ENCODE measurements around the gene PKD1L1. TPM values are rescaled to one million over a fixed set of nuclear protein-coding genes. Genes with fewer than 3 reads are reported as not detected.
A peak's percentile ranks its signal among the peaks of the same experiment; 100 is the strongest.

Gene PKD1L1
- total RNA-seq, 1 donor from 2014 or later, result 0.05 TPM

GRCh38 chr7:47751043-47751442, 197.2 kb downstream of the PKD1L1 start:
- Mint-ChIP-seq H3K9me3 (ENCODE audit: unreplicated experiment) (no peaks in the 10 kb centered on the region), H3K4me3 (ENCODE audit: unreplicated experiment) (no peak overlapping the region), H3K27me3 (ENCODE audit: unreplicated experiment) (no peaks in the 10 kb centered on the region), H3K36me3 (ENCODE audit: unreplicated experiment) (no peaks in the 10 kb centered on the region), H3K4me1 (ENCODE audit: unreplicated experiment) (peaks cover 23% of the 10 kb centered on the region), H3K27ac (ENCODE audit: unreplicated experiment) (no peak overlapping the region)
- TF ChIP-seq CTCF (IDR thresholded peaks at IDR 0.05), result no peak
- no peak for DNase-seq (ENCODE audit: extremely low spot score, unreplicated experiment)

- no peak for TF ChIP-seq CTCF (IDR thresholded peaks at IDR 0.05)
- H3K4me3 Mint-ChIP-seq (ENCODE audit: unreplicated experiment), result no peak overlapping the region
Observed at GRCh38 chr7:47748041-47748440, 200.2 kb downstream of the PKD1L1 start.

GRCh38 chr7:47747160-47747559, 201.1 kb downstream of the PKD1L1 start:
- Mint-ChIP-seq H3K27me3 (ENCODE audit: unreplicated experiment) (no peaks in the 10 kb centered on the region), H3K36me3 (ENCODE audit: unreplicated experiment) (no peaks in the 10 kb centered on the region), H3K9me3 (ENCODE audit: unreplicated experiment) (no peaks in the 10 kb centered on the region), H3K27ac (ENCODE audit: unreplicated experiment) (no peak overlapping the region), H3K4me1 (ENCODE audit: unreplicated experiment) (peaks cover 29% of the 10 kb centered on the region), H3K4me3 (ENCODE audit: unreplicated experiment) (no peak overlapping the region)
- peak; percentile 27 for DNase-seq (ENCODE audit: extremely low spot score, unreplicated experiment)
- TF ChIP-seq CTCF (IDR thresholded peaks at IDR 0.05), result no peak

More at GRCh38 chr7:47748041-47748440, 200.2 kb downstream of the PKD1L1 start:
- no peaks in the 10 kb centered on the region for H3K36me3 Mint-ChIP-seq (ENCODE audit: unreplicated experiment)
- H3K27me3 Mint-ChIP-seq (ENCODE audit: unreplicated experiment), result no peaks in the 10 kb centered on the region
- H3K27ac Mint-ChIP-seq (ENCODE audit: unreplicated experiment), result no peak overlapping the region
- H3K4me1 Mint-ChIP-seq (ENCODE audit: unreplicated experiment), result peaks cover 24% of the 10 kb centered on the region
- peak; percentile 68 for DNase-seq (ENCODE audit: extremely low spot score, unreplicated experiment)
- no peaks in the 10 kb centered on the region for H3K9me3 Mint-ChIP-seq (ENCODE audit: unreplicated experiment)

- H3K27ac Mint-ChIP-seq (ENCODE audit: unreplicated experiment), result no peak overlapping the region
- no peak for TF ChIP-seq CTCF (IDR thresholded peaks at IDR 0.05)
- H3K36me3 Mint-ChIP-seq (ENCODE audit: unreplicated experiment), result no peaks in the 10 kb centered on the region
Observed at GRCh38 chr7:47746468-47746867, 201.8 kb downstream of the PKD1L1 start.

GRCh38 chr7:47744883-47745282, 203.4 kb downstream of the PKD1L1 start:
- Mint-ChIP-seq H3K4me3 (ENCODE audit: unreplicated experiment) (no peak overlapping the region), H3K4me1 (ENCODE audit: unreplicated experiment) (peaks cover 39% of the 10 kb centered on the region), H3K9me3 (ENCODE audit: unreplicated experiment) (no peaks in the 10 kb centered on the region), H3K27ac (ENCODE audit: unreplicated experiment) (peak overlapping the region; percentile 36), H3K36me3 (ENCODE audit: unreplicated experiment) (no peaks in the 10 kb centered on the region), H3K27me3 (ENCODE audit: unreplicated experiment) (no peaks in the 10 kb centered on the region)
- peak; percentile 62 for DNase-seq (ENCODE audit: extremely low spot score, unreplicated experiment)
- no peak for TF ChIP-seq CTCF (IDR thresholded peaks at IDR 0.05)

More at GRCh38 chr7:47746468-47746867, 201.8 kb downstream of the PKD1L1 start:
- peak; percentile 63 for DNase-seq (ENCODE audit: extremely low spot score, unreplicated experiment)
- Mint-ChIP-seq H3K4me3 (ENCODE audit: unreplicated experiment) (no peak overlapping the region), H3K27me3 (ENCODE audit: unreplicated experiment) (no peaks in the 10 kb centered on the region), H3K9me3 (ENCODE audit: unreplicated experiment) (no peaks in the 10 kb centered on the region), H3K4me1 (ENCODE audit: unreplicated experiment) (peaks cover 34% of the 10 kb centered on the region)
